Measurements from ENCODE around the gene CA10.

The CA10 gene

DNA sequence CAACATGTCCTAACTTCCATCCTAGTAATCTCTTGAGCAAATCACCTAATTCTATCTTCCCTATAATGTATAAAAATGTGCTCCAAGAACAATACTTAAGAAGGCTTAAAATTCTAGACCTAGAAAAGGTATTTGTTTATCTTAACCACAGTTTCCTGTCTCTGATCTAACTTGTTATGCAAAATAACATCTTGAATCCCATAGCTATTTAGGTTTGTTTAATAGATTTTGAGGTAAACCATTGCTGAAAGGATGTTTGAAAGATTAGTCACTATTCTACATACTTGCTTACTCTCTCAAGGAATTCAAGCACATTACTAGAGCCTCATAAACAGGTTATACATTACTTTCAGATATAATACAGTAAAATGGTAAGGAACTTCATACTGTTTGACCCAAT, 13.0 kb downstream of the CA10 start:
- DNase-seq = no peak

GRCh38 chr17:52143542-52143941, 15.0 kb downstream of the CA10 start:
- DNase-seq = no peak

DNA sequence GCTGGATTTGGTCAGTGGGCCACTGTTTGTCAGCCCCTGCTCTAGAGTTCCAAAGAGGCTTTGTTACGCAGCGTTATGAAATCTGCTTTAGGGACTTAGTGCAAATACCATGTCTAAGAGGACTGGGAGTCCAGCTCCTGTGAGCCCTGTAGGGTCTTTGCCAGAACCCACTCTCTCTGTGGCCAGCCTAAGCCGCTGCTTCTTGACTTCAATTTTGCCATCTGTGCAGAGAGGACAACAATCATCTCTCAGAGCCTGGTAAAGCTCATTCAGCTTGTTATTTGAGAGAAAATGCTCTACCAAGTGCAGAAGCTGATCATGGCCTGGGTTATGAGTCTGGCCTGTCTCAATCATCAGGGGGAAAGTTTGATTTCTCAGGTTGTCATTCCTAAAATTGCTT, 17.9 kb downstream of the CA10 start:
- DNase-seq = no peak

- no peak for DNase-seq
These were observed 19.8 kb downstream of the CA10 start for GRCh38 chr17:52138752-52139151.

DNA sequence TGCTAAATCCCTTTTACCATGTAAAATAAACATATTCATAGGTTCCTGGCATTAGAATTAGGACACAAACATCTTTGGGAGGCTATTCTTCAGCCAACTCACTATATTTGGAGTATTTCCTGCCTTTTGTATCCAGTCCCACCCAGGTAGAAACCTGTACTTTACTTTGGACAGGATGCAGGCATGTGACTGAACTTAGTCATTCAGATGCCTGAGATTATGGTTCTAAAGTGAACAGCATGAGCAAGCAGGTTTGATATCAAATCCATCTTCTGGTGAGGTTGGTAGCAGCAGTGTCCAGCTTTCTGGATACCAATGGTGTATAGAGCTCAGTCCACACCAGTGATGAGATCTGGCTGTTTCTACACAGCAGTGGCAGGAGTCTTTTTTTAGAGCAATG, 20.2 kb downstream of the CA10 start:
- DNase-seq = no peak

DNA sequence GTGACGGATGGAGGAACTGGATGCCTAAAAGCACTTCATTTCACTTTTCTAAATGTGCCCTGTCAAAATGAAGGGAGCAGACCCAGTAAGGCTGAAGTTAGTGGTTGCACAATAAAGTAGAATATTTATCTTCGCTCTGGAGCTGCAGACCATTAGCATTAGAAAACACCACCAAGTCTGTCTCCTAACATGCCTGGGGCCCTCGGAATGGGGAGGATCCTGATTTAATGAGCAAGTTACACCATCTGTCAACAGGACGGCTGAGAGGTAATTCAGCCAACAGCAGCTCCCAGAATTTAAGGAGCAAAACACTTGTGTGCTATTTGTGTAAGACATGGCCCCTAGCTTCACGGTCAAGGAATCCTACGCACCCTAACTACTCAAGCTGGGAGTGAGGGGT, 22.3 kb downstream of the CA10 start:
- DNase-seq = no peak

DNA sequence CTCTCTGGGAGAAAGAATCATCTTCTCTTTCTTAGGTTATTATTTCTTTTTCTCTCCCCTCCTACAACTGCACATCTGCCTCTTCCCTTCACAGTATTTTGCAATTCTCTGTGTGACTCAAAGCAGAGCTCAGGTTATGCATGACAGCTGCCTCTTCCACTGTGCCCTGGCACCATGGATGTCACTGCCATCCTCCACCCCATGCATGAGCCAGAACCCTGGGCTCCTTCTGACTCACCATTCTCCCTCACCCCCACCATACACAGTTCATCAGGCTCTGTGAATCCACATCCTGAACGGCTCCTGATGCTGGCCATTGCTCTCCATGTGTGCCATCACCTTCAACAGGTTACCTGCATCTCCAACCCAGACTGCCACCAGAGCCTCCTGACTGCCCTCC, 23.9 kb downstream of the CA10 start:
- DNase-seq = no peak

- no peak for DNase-seq
These were observed 29.8 kb downstream of the CA10 start for GRCh38 chr17:52128721-52129120.

DNA sequence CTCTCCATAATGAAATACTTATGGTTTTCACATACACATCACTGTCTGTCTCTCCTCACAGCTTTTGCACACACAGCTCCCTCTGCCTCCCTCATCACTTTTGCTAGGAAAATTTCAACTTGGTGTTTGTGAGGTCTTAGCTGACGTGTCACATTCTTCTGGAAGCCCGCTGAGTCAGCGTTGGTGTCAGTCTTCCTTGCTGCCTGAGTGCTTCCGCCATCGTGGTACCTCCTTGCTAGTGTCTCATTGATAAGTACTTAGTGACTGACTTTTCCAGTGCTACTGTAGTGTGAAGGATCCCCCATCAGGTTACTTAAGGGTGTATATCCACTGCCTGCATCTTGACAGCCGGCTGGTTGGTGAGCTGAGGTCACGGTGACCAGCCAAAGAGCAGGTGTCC, 33.5 kb downstream of the CA10 start:
- no peak for DNase-seq

DNA sequence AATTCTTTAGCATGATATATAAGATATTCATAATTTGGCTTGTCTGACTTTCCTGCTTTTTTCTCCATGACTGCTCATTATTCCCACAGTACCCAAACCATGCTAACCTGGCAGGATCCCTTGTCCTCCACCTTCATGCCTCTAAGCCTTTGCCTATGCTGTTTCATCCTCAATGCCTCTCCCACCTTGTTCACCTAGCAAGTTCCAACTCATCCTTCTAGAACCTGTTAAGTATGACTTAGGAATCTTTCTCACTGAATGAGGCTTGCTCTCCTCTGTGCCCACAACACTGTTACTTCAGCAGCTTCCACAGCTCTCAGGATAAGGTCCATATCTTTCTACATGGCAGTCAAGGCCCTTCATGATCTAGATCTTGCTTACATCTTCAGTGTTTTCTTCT, 34.0 kb downstream of the CA10 start:
- no peak for DNase-seq

DNA sequence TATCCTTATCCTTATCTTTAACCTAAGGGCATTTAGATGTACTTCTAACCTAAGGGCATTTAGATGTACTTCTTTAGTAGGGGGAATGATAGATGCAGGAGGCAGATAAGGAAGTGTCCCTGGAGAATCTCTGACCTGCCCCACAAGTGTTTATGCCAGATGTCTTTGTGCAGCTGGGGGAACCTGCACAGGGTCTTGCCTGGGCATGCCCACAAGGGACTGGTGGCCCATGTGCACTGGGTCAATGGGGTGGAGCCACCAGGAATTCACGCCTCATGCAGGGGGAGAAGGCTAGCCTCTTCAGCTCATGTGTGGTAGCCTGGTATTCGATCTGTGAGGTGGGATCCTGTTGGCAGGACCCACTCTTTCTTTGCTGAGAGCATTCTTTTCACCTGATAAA, 38.0 kb downstream of the CA10 start:
- no peak for DNase-seq

- DNase-seq = no peak
These were observed 47.5 kb downstream of the CA10 start for GRCh38 chr17:52110923-52111581.

GRCh38 chr17:52106638-52107261, 51.8 kb downstream of the CA10 start:
- peak; percentile 24 for DNase-seq

GRCh38 chr17:52106072-52106471, 52.4 kb downstream of the CA10 start:
- DNase-seq = no peak

DNA sequence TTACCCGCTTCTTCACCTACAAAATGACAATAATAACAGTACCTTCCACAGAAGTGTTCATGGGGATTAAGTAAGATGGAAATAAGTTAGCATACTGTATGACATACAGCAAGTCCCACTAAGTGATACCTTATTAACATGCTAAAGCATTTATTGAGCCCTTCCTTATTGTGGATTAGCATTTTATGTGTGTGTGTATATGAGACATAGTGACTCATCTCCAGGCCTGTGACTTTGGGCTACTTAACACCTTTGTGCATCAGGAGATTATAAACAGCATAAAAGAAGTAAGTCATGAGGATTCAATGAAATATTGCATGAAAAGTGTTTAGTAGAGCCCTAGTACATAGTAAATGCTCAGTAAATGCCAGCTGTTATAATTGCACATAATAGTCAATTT, 52.9 kb downstream of the CA10 start:
- DNase-seq = no peak

- DNase-seq = no peak
These were observed 62.5 kb downstream of the CA10 start for GRCh38 chr17:52096056-52096455.

GRCh38 chr17:52084176-52084575, 74.3 kb downstream of the CA10 start:
- no peak for DNase-seq

DNA sequence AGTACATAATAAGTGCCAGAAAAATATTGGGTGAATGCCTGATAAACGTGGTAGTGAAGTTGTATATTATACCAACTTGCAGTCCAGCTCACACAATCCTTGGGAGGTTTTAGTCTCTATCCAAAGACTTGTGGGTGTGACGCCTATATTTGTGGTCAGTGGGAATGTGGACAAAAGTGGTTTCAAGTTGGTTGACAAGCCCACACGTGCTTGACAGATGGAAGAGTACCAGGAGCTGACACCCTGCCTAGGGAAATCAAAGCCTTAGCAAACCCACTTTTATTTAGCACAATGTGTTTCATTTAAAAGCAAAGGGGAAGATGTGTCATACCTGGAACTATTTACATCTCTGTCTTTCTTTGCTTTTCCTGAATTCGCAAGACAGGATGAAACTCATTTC, 79.0 kb downstream of the CA10 start:
- no peak for DNase-seq

GRCh38 chr17:52071712-52072111, 86.8 kb downstream of the CA10 start:
- no peak for DNase-seq

DNA sequence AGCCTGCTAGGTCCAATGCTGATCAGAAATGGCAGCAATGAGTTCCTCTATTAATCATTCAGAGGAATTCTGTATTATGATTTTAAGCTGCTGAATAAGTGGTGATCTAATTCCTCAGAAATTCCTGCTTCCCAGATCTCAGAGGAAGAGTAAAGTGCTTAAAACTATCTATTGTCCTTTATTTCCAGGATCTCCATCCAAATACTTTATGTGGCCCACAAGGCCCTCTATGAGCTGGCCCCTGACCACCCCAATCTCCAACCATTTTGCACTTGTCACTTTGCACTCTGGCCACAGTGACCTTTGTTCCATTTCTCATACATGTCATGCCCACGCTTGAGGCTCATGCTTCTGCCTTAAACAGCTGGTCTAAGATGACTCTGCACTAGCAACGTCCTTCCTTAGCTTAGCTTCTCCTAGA, 93.7 kb downstream of the CA10 start:
- no peak for DNase-seq

DNA sequence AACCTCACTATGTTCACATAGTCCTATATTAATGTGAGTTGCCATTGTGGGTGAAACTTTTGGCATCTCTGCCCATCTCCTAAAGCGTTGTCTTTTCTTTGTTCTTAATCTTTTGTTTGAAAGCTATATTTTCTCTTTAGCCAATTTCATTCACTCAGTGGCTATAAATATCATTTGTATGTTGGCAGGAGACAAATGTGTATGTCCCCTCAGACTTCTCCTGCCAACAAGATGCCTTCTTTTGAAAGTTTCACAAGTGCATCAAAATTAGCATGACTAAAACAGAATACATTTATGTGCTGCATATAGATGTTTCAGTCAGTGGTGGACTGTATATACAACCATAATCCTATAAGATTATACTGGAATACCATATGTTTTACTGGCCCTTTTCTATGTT, 109.0 kb downstream of the CA10 start:
- no peak for DNase-seq

- DNase-seq = no peak
These were observed 109.5 kb downstream of the CA10 start for GRCh38 chr17:52049051-52049450.

- DNase-seq = no peak
These were observed 110.2 kb downstream of the CA10 start for GRCh38 chr17:52048137-52048898.

DNA sequence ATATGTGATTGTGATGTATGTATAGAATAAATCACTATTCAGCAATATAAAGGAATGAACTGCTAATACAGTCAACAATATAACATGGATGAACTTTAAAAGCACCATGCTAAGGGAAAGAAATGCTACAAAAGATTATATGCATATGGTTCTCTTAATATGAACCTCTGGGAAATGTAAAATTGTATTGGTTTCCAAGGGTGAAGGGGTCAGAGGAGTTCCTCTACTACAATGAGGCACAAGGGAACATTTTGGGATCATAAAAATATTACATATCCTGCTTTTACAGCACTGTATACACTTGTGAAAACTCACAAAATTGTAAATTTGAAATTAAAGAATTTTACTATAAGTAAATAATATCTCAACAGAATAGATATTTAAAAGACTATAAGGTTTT, 111.4 kb downstream of the CA10 start:
- no peak for DNase-seq

All from NCI-H1105 treated with DMSO at 0.1 percent for 48 hours (cell line).